Measurements from ENCODE around the gene NKX1-1. TPM values are rescaled to one million over a fixed set of nuclear protein-coding genes. Genes with fewer than 3 reads are reported as not detected.
A peak's percentile ranks its signal among the peaks of the same experiment; 100 is the strongest.

The NKX1-1 gene
- total RNA-seq, 1 donor from 2014 or later, result not detected

DNA sequence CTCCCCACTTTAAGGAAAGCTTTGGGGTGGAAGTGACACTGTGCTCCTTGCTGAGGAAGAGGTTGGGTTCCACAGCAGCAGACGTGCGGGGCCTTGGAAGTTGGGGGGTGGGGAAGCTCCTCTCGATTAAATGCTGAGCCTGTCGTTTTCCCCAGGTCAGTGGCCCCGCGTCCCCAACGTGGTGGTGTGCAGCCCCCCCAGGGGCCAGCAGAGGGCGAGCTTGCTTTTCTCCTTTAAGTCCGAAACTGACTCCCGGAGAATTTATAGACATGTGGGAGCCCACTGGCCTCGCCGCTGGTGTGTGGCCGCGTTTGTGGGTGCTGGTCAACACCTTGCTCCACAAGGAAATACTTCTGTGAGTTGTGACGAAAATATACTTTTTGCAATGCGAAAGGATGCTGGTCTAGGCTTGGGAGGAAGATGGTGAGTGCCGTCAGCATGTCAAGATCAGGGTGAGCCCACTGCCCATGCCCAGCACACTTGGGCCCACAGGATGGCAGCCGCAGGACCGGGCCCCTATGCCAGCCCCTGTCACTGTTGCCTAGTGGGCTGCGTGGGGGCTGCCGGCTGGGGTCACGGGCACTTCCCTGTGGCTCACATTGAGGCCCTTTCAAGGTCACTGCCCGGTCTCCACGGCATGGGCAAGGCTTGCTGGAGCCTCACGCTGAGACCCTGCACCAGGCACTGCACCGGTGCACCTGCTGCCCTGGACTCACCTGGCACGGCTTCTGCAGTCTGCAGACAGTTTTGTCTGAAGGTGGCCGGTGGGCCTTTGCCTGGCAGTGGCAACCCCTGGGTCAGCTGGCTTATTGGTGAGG lies 49.9 kb downstream of the NKX1-1 start:
- H3K4me3 Mint-ChIP-seq, result no peak overlapping the region
- H3K36me3 Mint-ChIP-seq, result peaks cover 7% of the 10 kb centered on the region
- no peak overlapping the region for H3K27ac Mint-ChIP-seq
- DNase-seq (ENCODE audit: low spot score in 2 of 2, unreplicated experiment in 2 of 2), result peak in 1 of 2 experiments; percentile 72
- H3K4me1 Mint-ChIP-seq, result peaks cover 2% of the 10 kb centered on the region
- no peaks in the 10 kb centered on the region for H3K27me3 Mint-ChIP-seq (ENCODE audit: low read depth)
- H3K9me3 Mint-ChIP-seq, result no peaks in the 10 kb centered on the region
- peak; percentile 81 for TF ChIP-seq CTCF (IDR thresholded peaks at IDR 0.05; ENCODE audit: unreplicated experiment)

- Mint-ChIP-seq H3K36me3 (peaks cover 7% of the 10 kb centered on the region), H3K4me1 (peaks cover 2% of the 10 kb centered on the region), H3K27me3 (ENCODE audit: low read depth) (no peaks in the 10 kb centered on the region), H3K4me3 (no peak overlapping the region), H3K9me3 (no peaks in the 10 kb centered on the region), H3K27ac (no peak overlapping the region)
- no peak for DNase-seq (ENCODE audit: low spot score in 2 of 2, unreplicated experiment in 2 of 2)
- no peak for TF ChIP-seq CTCF (IDR thresholded peaks at IDR 0.05; ENCODE audit: unreplicated experiment)
Measured at GRCh38 chr4:1355378-1355777, 50.9 kb downstream of the NKX1-1 start.

DNA sequence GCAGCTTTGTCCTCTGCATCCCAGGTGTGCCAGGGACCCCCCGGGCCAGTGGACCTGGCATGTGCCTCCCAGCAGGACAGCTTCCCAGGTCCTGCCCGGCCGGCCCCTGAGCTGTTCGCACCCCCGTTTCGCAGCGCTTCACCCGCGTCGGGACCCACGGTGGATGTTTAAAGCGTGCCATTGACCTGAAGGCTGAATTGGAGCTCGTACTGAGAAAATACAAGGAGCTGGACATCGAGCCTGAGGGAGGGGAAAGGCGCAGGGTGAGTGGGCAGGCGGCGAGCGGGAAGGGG lies 51.3 kb downstream of the NKX1-1 start:
- Mint-ChIP-seq H3K36me3 (peaks cover 7% of the 10 kb centered on the region), H3K27ac (no peak overlapping the region), H3K27me3 (ENCODE audit: low read depth) (no peaks in the 10 kb centered on the region), H3K9me3 (no peaks in the 10 kb centered on the region), H3K4me1 (peaks cover 2% of the 10 kb centered on the region), H3K4me3 (no peak overlapping the region)
- TF ChIP-seq CTCF (IDR thresholded peaks at IDR 0.05; ENCODE audit: unreplicated experiment), result no peak
- DNase-seq (ENCODE audit: low spot score in 2 of 2, unreplicated experiment in 2 of 2), result no peak

DNA sequence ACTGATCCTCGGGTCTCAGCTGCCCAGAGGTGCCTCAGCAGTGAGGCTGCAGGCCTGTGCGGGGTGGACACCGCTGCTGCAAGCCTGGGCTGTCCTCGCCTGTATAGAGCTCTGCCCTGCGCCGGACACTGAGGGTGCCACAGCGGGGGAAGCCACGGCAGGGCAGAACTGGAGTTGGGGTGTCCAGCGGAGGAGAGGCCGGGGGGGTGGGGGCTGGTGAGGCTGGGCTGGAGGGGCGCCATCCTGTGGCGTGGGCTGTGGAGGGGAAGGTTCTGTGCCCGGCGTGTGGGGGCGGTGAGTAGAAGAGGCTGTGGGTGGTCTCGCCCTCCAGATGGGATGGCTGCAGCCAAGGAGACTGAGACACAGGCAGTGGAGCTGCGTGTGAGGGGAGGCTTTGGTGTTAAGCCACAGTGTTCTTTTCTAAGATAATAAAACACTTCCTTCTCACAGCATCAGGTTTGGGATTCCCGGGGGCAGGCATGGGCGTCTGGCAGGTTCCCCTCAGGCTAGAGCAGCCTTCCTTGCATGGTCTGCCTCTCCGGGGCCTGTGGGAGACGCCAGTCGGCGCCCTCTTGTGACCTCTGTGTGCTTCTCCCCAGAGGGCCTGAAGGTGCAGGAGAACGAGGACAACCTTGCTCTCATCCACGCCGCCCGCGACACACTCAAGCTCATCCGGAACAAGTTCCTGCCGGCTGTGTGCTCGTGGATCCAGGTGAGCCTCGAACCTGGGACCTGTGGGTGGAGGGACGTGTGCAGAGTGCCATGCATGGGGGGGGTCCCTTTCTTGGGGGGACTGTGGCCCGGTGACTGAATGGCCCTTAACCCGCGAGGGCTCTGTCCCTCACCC lies 51.9 kb downstream of the NKX1-1 start:
- Mint-ChIP-seq H3K9me3 (no peaks in the 10 kb centered on the region), H3K27me3 (ENCODE audit: low read depth) (no peaks in the 10 kb centered on the region), H3K36me3 (peaks cover 7% of the 10 kb centered on the region), H3K27ac (no peak overlapping the region), H3K4me1 (peaks cover 4% of the 10 kb centered on the region), H3K4me3 (no peak overlapping the region)
- DNase-seq (ENCODE audit: low spot score in 2 of 2, unreplicated experiment in 2 of 2), result no peak
- no peak for TF ChIP-seq CTCF (IDR thresholded peaks at IDR 0.05; ENCODE audit: unreplicated experiment)

GRCh38 chr4:1353186-1354055 lies 52.8 kb downstream of the NKX1-1 start:
- Mint-ChIP-seq H3K4me1 (peaks cover 12% of the 10 kb centered on the region), H3K4me3 (no peak overlapping the region), H3K27ac (no peak overlapping the region), H3K27me3 (ENCODE audit: low read depth) (no peaks in the 10 kb centered on the region), H3K9me3 (no peaks in the 10 kb centered on the region), H3K36me3 (peaks cover 3% of the 10 kb centered on the region)
- TF ChIP-seq CTCF (IDR thresholded peaks at IDR 0.05; ENCODE audit: unreplicated experiment), result no peak
- DNase-seq (ENCODE audit: low spot score in 2 of 2, unreplicated experiment in 2 of 2), result no peak

All from mesothelial cell of epicardium (in vitro differentiated cells).